Measurements from ENCODE around the gene SLC1A3. TPM values are rescaled to one million over a fixed set of nuclear protein-coding genes. Genes with fewer than 3 reads are reported as not detected.

SLC1A3 gene
- total and polyA plus RNA-seq, 10 of the 15 experiments (the other 5 are each of a cell fraction or from before 2014, with no cell fraction given): 0.23 to 4.4 (median 3.3) TPM

GRCh38 chr5:36648426-36648825 is 42.0 kb downstream of the SLC1A3 start:
- FAIRE-seq (no peak), DNase-seq (ENCODE audit: low read depth, low spot score) (no peak), ATAC-seq (no peak)
- H3K4me3 ChIP-seq: no peak overlapping the region
- ChIA-PET CTCF (no interaction called here), SMC1A (ENCODE audit: uncharacterized antibody, unreplicated experiment) (no interaction called here), RAD21 (ENCODE audit: unreplicated experiment) (no interaction called here), POLR2A (no interaction called here)
- no peak overlapping the region for H3K9ac ChIP-seq (ENCODE audit: control insufficient read depth, insufficient read depth, low read length)
- no peaks in the 10 kb centered on the region for H3K36me3 ChIP-seq (ENCODE audit: control insufficient read depth in 2 of 2, insufficient read depth in 2 of 2, low read length in 1 of 2)
- no TSS peak for BruUV-seq (replicated peaks)
- H3K4me2 ChIP-seq (ENCODE audit: control insufficient read depth, insufficient read depth): no peak overlapping the region
- H3K4me1 ChIP-seq (ENCODE audit: control insufficient read depth, insufficient read depth, low read length): no peaks in the 10 kb centered on the region
- no peaks in the 10 kb centered on the region; a peak in 2 of 4 replicates for H3K27me3 ChIP-seq (replicated peaks in 1 of 2; ENCODE audit: control insufficient read depth in 2 of 2, insufficient read depth in 2 of 2, low read length in 1 of 2)
- H3K9me3 ChIP-seq (replicated peaks; ENCODE audit: control insufficient read depth, insufficient read depth, low read length): no peaks in the 10 kb centered on the region
- H3K79me2 ChIP-seq (ENCODE audit: control insufficient read depth, insufficient read depth, low read length): no peaks in the 10 kb centered on the region
- H4K20me1 ChIP-seq (ENCODE audit: control insufficient read depth, insufficient read depth): no peaks in the 10 kb centered on the region
- H3K27ac ChIP-seq (ENCODE audit: control insufficient read depth, insufficient read depth): no peak overlapping the region
- TF ChIP-seq IKZF1 (conservative IDR thresholded peaks at IDR 0.05) (no peak), NFXL1 (IDR thresholded peaks at IDR 0.05; ENCODE audit: borderline replicate concordance) (no peak), CEBPB (IDR thresholded peaks at IDR 0.05; ENCODE audit: borderline replicate concordance in 1 of 2, low read depth in 2 of 2, low read length in 2 of 2) (no peak)
- intact Hi-C loops (cut with micrococcal nuclease; ENCODE audit: unreplicated experiment) (no loop called here), in situ Hi-C loops (cut with MboI) (no loop called here)
- no peak overlapping the region for H2AFZ ChIP-seq (ENCODE audit: control insufficient read depth, low read depth, low read length)
- 3% methylated on average over 3 of the region's 3 CpGs for WGBS (ENCODE audit: insufficient coverage, insufficient replicate concordance, low lambda C conversion rate, missing lambda C conversion rate)

- H3K4me1 ChIP-seq (ENCODE audit: control insufficient read depth, insufficient read depth, low read length): no peaks in the 10 kb centered on the region
- no peak overlapping the region for H3K4me2 ChIP-seq (ENCODE audit: control insufficient read depth, insufficient read depth)
- ChIA-PET RAD21 (ENCODE audit: unreplicated experiment) (no interaction called here), CTCF (no interaction called here), POLR2A (no interaction called here), SMC1A (ENCODE audit: uncharacterized antibody, unreplicated experiment) (interaction anchor here (1.0 kb wide), 1 partner anchor 77 kb away, joined by 3 read pairs; no protein-coding TSS in a partner anchor)
- DNase-seq (ENCODE audit: low read depth, low spot score) (no peak), ATAC-seq (no peak), FAIRE-seq (no peak)
- intact Hi-C loops (cut with micrococcal nuclease; ENCODE audit: unreplicated experiment): no loop called here
- H3K27ac ChIP-seq (ENCODE audit: control insufficient read depth, insufficient read depth): no peak overlapping the region
- H3K36me3 ChIP-seq (ENCODE audit: control insufficient read depth in 2 of 2, insufficient read depth in 2 of 2, low read length in 1 of 2): no peaks in the 10 kb centered on the region
- H4K20me1 ChIP-seq (ENCODE audit: control insufficient read depth, insufficient read depth): no peaks in the 10 kb centered on the region
- BruUV-seq (replicated peaks): no TSS peak
- in situ Hi-C loops (cut with MboI): no loop called here
- no peak overlapping the region for H3K9ac ChIP-seq (ENCODE audit: control insufficient read depth, insufficient read depth, low read length)
- H3K9me3 ChIP-seq (replicated peaks; ENCODE audit: control insufficient read depth, insufficient read depth, low read length): no peaks in the 10 kb centered on the region
- H3K79me2 ChIP-seq (ENCODE audit: control insufficient read depth, insufficient read depth, low read length): no peaks in the 10 kb centered on the region
- 43% methylated on average over 9 of the region's 9 CpGs for WGBS (ENCODE audit: insufficient coverage, insufficient replicate concordance, low lambda C conversion rate, missing lambda C conversion rate)
- H2AFZ ChIP-seq (ENCODE audit: control insufficient read depth, low read depth, low read length): no peak overlapping the region
- H3K4me3 ChIP-seq: no peak overlapping the region
- no peaks in the 10 kb centered on the region; a peak in 2 of 4 replicates for H3K27me3 ChIP-seq (replicated peaks in 1 of 2; ENCODE audit: control insufficient read depth in 2 of 2, insufficient read depth in 2 of 2, low read length in 1 of 2)
- TF ChIP-seq NFYB (IDR thresholded peaks at IDR 0.05; ENCODE audit: insufficient read depth, low read depth, low read length) (no peak), CEBPZ (IDR thresholded peaks at IDR 0.05; ENCODE audit: low read depth, low read length) (no peak), REST (IDR thresholded peaks at IDR 0.05; ENCODE audit: low read depth, low read length) (no peak), MAX (IDR thresholded peaks at IDR 0.05; ENCODE audit: low read depth, low read length) (no peak), RAD51 (IDR thresholded peaks at IDR 0.05) (no peak), SMARCA5 (IDR thresholded peaks at IDR 0.05) (no peak)
Observed at GRCh38 chr5:36651761-36652685, 45.6 kb downstream of the SLC1A3 start.
